H1 (cell line): ENCODE results near the gene TAS2R41. TPM values are rescaled to one million over a fixed set of nuclear protein-coding genes. Genes with fewer than 3 reads are reported as not detected.

Source experiments
- CTCF ChIA-PET: fragments of 300-600 bp; sonication (Branson Sonifier 250); formaldehyde crosslinking; loops from one replicate; lab custom pipeline; 2021; ENCODE audit not compliant: partially characterized antibody; lab: Charles Lee
- POLR2A ChIA-PET: fragments of 300-600 bp; sonication (Branson Sonifier 250); formaldehyde crosslinking; loops from one replicate; lab custom pipeline; 2021; ENCODE audit warnings: inconsistent platforms; ENCODE audit not compliant: partially characterized antibody; lab: Charles Lee
- DNase-seq, 2 experiments: peaks; one replicate each; pipeline versions ENCODE4 v3.0.0 to v3.0.0-alpha.2; 2010 to 2022; ENCODE audit warnings: low spot score in 2 of 2, low read depth in 1 of 2, mixed read lengths in 1 of 2
- FAIRE-seq: peaks from 2 replicates; lab custom pipeline; 2011; peaks lifted over from hg19 to GRCh38; lab: Jason Lieb, UNC
- H2AFZ ChIP-seq: 2 replicates; pipeline ENCODE4 v1.8.1; 2012; ENCODE audit warnings: low read length, inconsistent platforms
- H2AK5ac ChIP-seq: 2 replicates; pipeline ENCODE4 v1.6.1; 2013; ENCODE audit warnings: low read depth, low read length
- H2BK120ac ChIP-seq: replicated peaks from 2 replicates; pipeline ENCODE3; 2013; ENCODE audit warnings: low read depth, low read length, inconsistent platforms
- H2BK12ac ChIP-seq: 2 replicates; pipeline ENCODE4 v1.6.1; 2013; ENCODE audit warnings: low read depth, low read length
- H2BK15ac ChIP-seq: 2 replicates; pipeline ENCODE4 v1.6.1; 2013; ENCODE audit warnings: low read length
- H2BK20ac ChIP-seq: 2 replicates; pipeline ENCODE4 v1.6.1; 2013; ENCODE audit warnings: low read length
- H2BK5ac ChIP-seq: 2 replicates; pipeline ENCODE4 v1.6.1; 2013; ENCODE audit warnings: low read depth, low read length
- H3K14ac ChIP-seq: 2 replicates; pipeline ENCODE4 v1.6.1; 2013; ENCODE audit warnings: inconsistent platforms; ENCODE audit not compliant: insufficient read length
- H3K18ac ChIP-seq: 2 replicates; pipeline ENCODE4 v1.6.1; 2013; ENCODE audit warnings: low read length; ENCODE audit errors: extremely low read depth
- H3K23ac ChIP-seq: 2 replicates; pipeline ENCODE4 v1.6.1; 2013; ENCODE audit warnings: inconsistent platforms; ENCODE audit not compliant: insufficient read length
- H3K23me2 ChIP-seq: 2 replicates; pipeline ENCODE4 v1.6.1; 2013; ENCODE audit warnings: low read depth, low read length
- H3K27ac ChIP-seq: 2 replicates; pipeline ENCODE4 v1.6.1; 2011; ENCODE audit warnings: low read depth, low read length, inconsistent platforms
- H3K27me3 ChIP-seq, 4 experiments: replicated peaks in 1 of 4; 1 replicate in 1 of 4; 2 replicates in 3 of 4; pipeline versions ENCODE4 v1.6.1 to v1.8.1; 2011 to 2013; ENCODE audit warnings: low read length in 3 of 4, mild to moderate bottlenecking in 3 of 4, inconsistent platforms in 2 of 4, mixed read lengths in 2 of 4, moderate library complexity in 1 of 4; ENCODE audit not compliant: control insufficient read depth in 3 of 4, insufficient read depth in 3 of 4; ENCODE audit errors: extremely low read depth in 1 of 4
- H3K36me3 ChIP-seq, 4 experiments: 2 replicates each; pipeline versions ENCODE4 v1.6.1 to v1.8.1; 2011 to 2013; ENCODE audit warnings: mild to moderate bottlenecking in 4 of 4, low read length in 3 of 4, moderate library complexity in 2 of 4, control low read depth in 1 of 4, inconsistent platforms in 1 of 4; ENCODE audit not compliant: insufficient read depth in 4 of 4, control insufficient read depth in 2 of 4
- H3K4ac ChIP-seq: replicated peaks from 2 replicates; pipeline ENCODE3; 2013; ENCODE audit warnings: low read length, low read depth, mixed read lengths, inconsistent platforms; ENCODE audit not compliant: insufficient read length
- H3K4me1 ChIP-seq, 4 experiments: replicated peaks in 1 of 4; 1 replicate in 1 of 4; 2 replicates in 3 of 4; pipeline versions ENCODE4 v1.6.1 to v1.8.1; 2011 to 2013; ENCODE audit warnings: low read length in 3 of 4, inconsistent platforms in 2 of 4, mixed read lengths in 1 of 4; ENCODE audit not compliant: insufficient read depth in 4 of 4, control insufficient read depth in 3 of 4
- H3K4me2 ChIP-seq, 2 experiments: 2 replicates each; pipeline versions ENCODE4 v1.6.1 to v1.8.1; 2011 to 2013; ENCODE audit warnings: low read depth in 2 of 2, low read length in 2 of 2, control low read depth in 1 of 2, inconsistent platforms in 1 of 2, mild to moderate bottlenecking in 1 of 2; ENCODE audit not compliant: insufficient read depth in 1 of 2
- H3K4me3 ChIP-seq, 4 experiments: fragments of 200-600, 300-600 bp in 1 of 4; sonication (generic), shearing (Covaris generic), sonication (Bioruptor Twin) in 1 of 4; 2 replicates each; pipeline versions ENCODE4 v1.5.1 to v1.8.1; 2011 to 2016; ENCODE audit warnings: low read length in 4 of 4, low read depth in 3 of 4, control low read depth in 2 of 4, inconsistent platforms in 2 of 4, mild to moderate bottlenecking in 2 of 4, mixed read lengths in 1 of 4, moderate library complexity in 1 of 4; ENCODE audit not compliant: insufficient read depth in 2 of 4; ENCODE audit errors: extremely low read depth in 1 of 4
- H3K56ac ChIP-seq: replicated peaks from 2 replicates; pipeline ENCODE3; 2013; ENCODE audit warnings: low read depth, mild to moderate bottlenecking, mixed read lengths, low read length, inconsistent platforms; ENCODE audit not compliant: insufficient read length
- H3K79me1 ChIP-seq: 2 replicates; pipeline ENCODE4 v1.6.1; 2013; ENCODE audit warnings: low read depth, low read length, control low read depth
- H3K79me2 ChIP-seq, 2 experiments: 2 replicates each; pipeline versions ENCODE4 v1.6.1 to v1.8.1; 2012 to 2013; ENCODE audit warnings: low read length in 2 of 2, mild to moderate bottlenecking in 2 of 2, inconsistent platforms in 1 of 2; ENCODE audit not compliant: insufficient read depth in 2 of 2, control insufficient read depth in 1 of 2
- H3K9ac ChIP-seq, 4 experiments: replicated peaks in 1 of 4; 1 replicate in 1 of 4; 2 replicates in 3 of 4; pipeline versions ENCODE4 v1.6.1 to v1.8.1; 2011 to 2013; ENCODE audit warnings: low read depth in 3 of 4, low read length in 3 of 4, control low read depth in 2 of 4, mild to moderate bottlenecking in 2 of 4, moderate library complexity in 2 of 4, inconsistent platforms in 1 of 4; ENCODE audit errors: extremely low read depth in 1 of 4
- H3K9me3 ChIP-seq, 2 experiments: 2 replicates each; pipeline versions ENCODE4 v1.6.1 to v1.8.1; 2012 to 2013; ENCODE audit warnings: mild to moderate bottlenecking in 2 of 2, moderate library complexity in 2 of 2, control low read depth in 1 of 2, inconsistent platforms in 1 of 2, low read depth in 1 of 2, low read length in 1 of 2, mixed read lengths in 1 of 2; ENCODE audit not compliant: insufficient read depth in 2 of 2
- H4K20me1 ChIP-seq, 2 experiments: replicated peaks in 1 of 2; 2 replicates each; pipeline versions ENCODE3 to v1.8.1; 2011 to 2013; ENCODE audit warnings: inconsistent platforms in 2 of 2, low read length in 2 of 2, mild to moderate bottlenecking in 1 of 2; ENCODE audit not compliant: insufficient read depth in 2 of 2, control insufficient read depth in 1 of 2
- H4K5ac ChIP-seq: 2 replicates; pipeline ENCODE4 v1.6.1; 2013; ENCODE audit warnings: low read length, low read depth, mixed read lengths, inconsistent platforms; ENCODE audit not compliant: insufficient read length
- H4K8ac ChIP-seq: 2 replicates; pipeline ENCODE4 v1.8.0; 2013; ENCODE audit warnings: mild to moderate bottlenecking, moderate library complexity, low read length, inconsistent platforms; ENCODE audit not compliant: insufficient read depth; ENCODE audit errors: extremely low read depth
- H4K91ac ChIP-seq: replicated peaks from 2 replicates; pipeline ENCODE3; 2013; ENCODE audit warnings: low read length, mixed read lengths, inconsistent platforms; ENCODE audit not compliant: insufficient read length
- TBP ChIP-seq: IDR thresholded peaks from 2 replicates; pipeline ENCODE4 v1.6.1; 2011; ENCODE audit warnings: low read depth, low read length, improper control_type of control experiment
- WGBS, 2 experiments: shearing (Covaris generic) in 1 of 2; methylation state at CpG; one replicate each; pipeline versions ENCODE4 v1.1.6 to v1.1.7; 2013 to 2015; ENCODE audit warnings: low lambda C conversion rate in 2 of 2, mixed read lengths in 2 of 2, inconsistent platforms in 1 of 2, low coverage in 1 of 2, missing lambda C conversion rate in 1 of 2; ENCODE audit not compliant: insufficient replicate concordance in 2 of 2, insufficient coverage in 1 of 2, insufficient read length in 1 of 2; ENCODE audit errors: extremely low coverage in 1 of 2, missing lambda C conversion rate in 1 of 2; 5-methylcytosine and 5-hydroxymethylcytosine counted together
- polyA plus RNA-seq, 7 experiments: library from polyadenylated mRNA; depleted of rRNA in 3 of 7; stranded (reverse) in 5 of 7; unstranded in 2 of 7; fragments of >200 nt in 5 of 7; fragments of 200-250 nt in 2 of 7; gene quantifications; 1 replicate in 5 of 7; 2 replicates in 1 of 7; 4 replicates in 1 of 7; pipeline versions ENCODE4 v1.2.1 to v1.2.3, GENCODE V29; 2011 to 2013; ENCODE audit warnings: missing spikeins in 2 of 7, mixed read lengths in 2 of 7
- total RNA-seq: library from RNA; stranded (reverse); fragmentation: NEBNext Ultra II Directional; extraction: Animal tissue kit (Norgen Biotek cat#: 25700); gene quantifications from 2 replicates; pipeline ENCODE4 v1.2.1, GENCODE V29; 2021

The TAS2R41 gene
- total and polyA plus RNA-seq, 2 of the 8 experiments (the other 6 are each of a cell fraction or from before 2014, with no cell fraction given) = 0.12 TPM; not detected in 1

DNA sequence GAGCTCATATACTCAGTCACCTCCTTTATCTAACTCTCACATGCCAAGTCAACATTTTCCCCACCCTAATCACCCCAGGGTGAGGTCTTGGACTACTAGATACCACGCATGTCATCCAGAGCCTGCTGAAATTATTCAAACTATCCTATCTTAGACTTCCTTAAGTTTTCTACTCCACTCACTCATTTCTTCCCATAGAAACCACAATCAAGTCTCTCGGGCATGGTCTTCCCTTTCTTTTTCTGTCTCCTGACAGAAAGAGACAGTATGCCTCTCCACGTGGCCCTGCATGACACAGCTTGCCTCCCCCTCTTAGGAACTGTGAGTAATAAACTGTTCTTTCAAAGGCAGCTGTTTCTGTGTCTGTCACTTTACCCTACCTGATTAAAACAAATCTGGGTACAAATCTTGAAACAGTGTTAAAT lies 29.4 kb downstream of the TAS2R41 start:
- Histone ChIP-seq H2AFZ (no peak overlapping the region), H3K4me2 (no peak overlapping the region), H4K91ac (no peak overlapping the region), H3K14ac (no peak overlapping the region), H2BK15ac (no peak overlapping the region), H3K23me2 (no peaks in the 10 kb centered on the region), H3K56ac (no peak overlapping the region), H3K18ac (no peak overlapping the region), H3K9ac (no peak overlapping the region), H3K4me3 (no peak overlapping the region), H2BK12ac (no peak overlapping the region), H3K79me2 (no peaks in the 10 kb centered on the region), H3K27me3 (no peaks in the 10 kb centered on the region), H4K5ac (no peak overlapping the region), H3K9me3 (no peaks in the 10 kb centered on the region), H2BK120ac (no peak overlapping the region), H3K79me1 (no peaks in the 10 kb centered on the region), H3K4ac (no peak overlapping the region), H2BK20ac (no peak overlapping the region), H3K23ac (no peak overlapping the region), H4K20me1 (no peaks in the 10 kb centered on the region), H4K8ac (no peak overlapping the region), H3K27ac (no peak overlapping the region), H2AK5ac (no peak overlapping the region), H3K36me3 (no peaks in the 10 kb centered on the region), H3K4me1 (peaks cover 0 to 7% (median 0%) of the 10 kb centered on the region in 4 experiments; a peak in 1 of 7 replicates), H2BK5ac (no peak overlapping the region)
- FAIRE-seq (no peak), DNase-seq (no peak)
- 85% methylated on average over 3 of the region's 3 CpGs; no CpG with 5 or more reads in 1 of the 2 experiments for WGBS, 2 experiments
- ChIA-PET POLR2A (no interaction called here), CTCF (interaction anchor here (1.2 to 1.4 kb wide), 2 partner anchors 12 to 100 kb away, joined by 3 to 4 read pairs; no protein-coding TSS in a partner anchor)
- no peak for TF ChIP-seq TBP
